NB4 (cell line): ENCODE results near the gene C1QTNF6.

Experiments used
- CTCF ChIP-seq: IDR thresholded peaks from one replicate; pipeline ENCODE4 v1.5.1; 2012; ENCODE audit warnings: low read depth, low read length
- MAX ChIP-seq: IDR thresholded peaks from 2 replicates; pipeline ENCODE4 v1.6.1; 2011; ENCODE audit warnings: low read depth, low read length
- POLR2A ChIP-seq: IDR thresholded peaks from 2 replicates; pipeline ENCODE4 v1.6.1; 2011; ENCODE audit warnings: mild to moderate bottlenecking; ENCODE audit not compliant: insufficient read length; ENCODE audit errors: extremely low read depth

- no peak for TF ChIP-seq CTCF
- TF ChIP-seq POLR2A = no peak
- TF ChIP-seq MAX = no peak
Observed at GRCh38 chr22:37137131-37137530, 50.9 kb downstream of the C1QTNF6 start.
